Lung (tissue), 12 donors: Measurements from ENCODE around the gene TDRD12. TPM values are rescaled to one million over a fixed set of nuclear protein-coding genes. Genes with fewer than 3 reads are reported as not detected.

ENCODE experiments used
- ATAC-seq: fragments of 200-7000 bp; cut with Tn5 transposase; one replicate; pipeline ENCODE4 v1.9.1; 2020; ENCODE audit warnings: moderate number of reproducible peaks; ENCODE audit not compliant: insufficient read depth, low FRiP score
- DNase-seq, 3 donors: peaks; one replicate each; pipeline ENCODE4 v3.0.0-alpha.2; 2013 to 2017
- H3K27ac ChIP-seq, 2 donors: one replicate each; pipeline ENCODE4 v1.5.1; 2013; ENCODE audit warnings: mild to moderate bottlenecking in 2 of 2, moderate library complexity in 2 of 2, control low read depth in 1 of 2, inconsistent platforms in 1 of 2, low read depth in 1 of 2, low read length in 1 of 2
- H3K27me3 ChIP-seq, 3 donors: one replicate each; pipeline ENCODE4 v1.5.1; 2013; ENCODE audit warnings: low read length in 2 of 3; ENCODE audit not compliant: control insufficient read depth in 3 of 3, insufficient read depth in 3 of 3
- H3K36me3 ChIP-seq, 4 donors: one replicate each; pipeline ENCODE4 v1.5.1; 2013; ENCODE audit warnings: low read length in 4 of 4, mild to moderate bottlenecking in 1 of 4, moderate library complexity in 1 of 4; ENCODE audit not compliant: control insufficient read depth in 4 of 4, insufficient read depth in 4 of 4
- H3K4me1 ChIP-seq, 5 donors: one replicate each; pipeline ENCODE4 v1.5.1; 2013; ENCODE audit warnings: low read length in 5 of 5, mild to moderate bottlenecking in 2 of 5, moderate library complexity in 1 of 5; ENCODE audit not compliant: control insufficient read depth in 5 of 5, insufficient read depth in 5 of 5
- H3K4me3 ChIP-seq: one replicate; pipeline ENCODE4 v1.5.1; 2013; ENCODE audit warnings: mild to moderate bottlenecking, control low read depth, moderate library complexity
- H3K9ac ChIP-seq, 2 donors: one replicate each; pipeline ENCODE4 v1.5.1; 2013; ENCODE audit warnings: low read length in 2 of 2, control low read depth in 1 of 2; ENCODE audit not compliant: insufficient read depth in 1 of 2
- H3K9me3 ChIP-seq, 4 donors: one replicate each; pipeline ENCODE4 v1.5.1; 2013; ENCODE audit warnings: low read length in 3 of 4, mild to moderate bottlenecking in 1 of 4, moderate library complexity in 1 of 4; ENCODE audit not compliant: control insufficient read depth in 4 of 4, insufficient read depth in 3 of 4
- WGBS, 2 donors: extraction: QIAGEN DNeasy Blood & Tissue Kit; methylation state at CpG; one replicate each; pipeline ENCODE4 v1.1.7; 2013; 5-methylcytosine and 5-hydroxymethylcytosine counted together
- polyA plus RNA-seq, 2 donors: library from polyadenylated mRNA; stranded (reverse); fragments of 200-250 nt; gene quantifications; one replicate each; pipeline ENCODE4 v1.2.1, GENCODE V29; 2013
- total RNA-seq, 2 donors: library from RNA; depleted of rRNA in 1 of 2; stranded (reverse); fragments of >200 nt in 1 of 2; gene quantifications; one replicate each; pipeline ENCODE4 v1.2.1, GENCODE V29; 2014 to 2021
- TF ChIP-seq, protein P1 (sequence below): IDR thresholded peaks from 2 replicates; pipeline ENCODE4 v1.5.1; 2012; ENCODE audit warnings: mild to moderate bottlenecking; ENCODE audit errors: control extremely low read depth, extremely low read depth
- donor health status: control.
- donor health status: control.
- donor health status: Bipolar disorder and iron deficiency.
- donor health status: healthy.
- donor health status: DM: yes; HTN: yes; CAD: no.

Gene TDRD12
- total and polyA plus RNA-seq, 4 donors = 0.08 to 0.14 (median 0.10) TPM

GRCh38 chr19:32717496-32717895, 2.1 kb upstream of the TDRD12 start:
- Histone ChIP-seq H3K9ac (no peak overlapping the region), H3K36me3 (peaks cover 0 to 7% (median 3%) of the 10 kb centered on the region in 4 donors), H3K9me3 (no peaks in the 10 kb centered on the region), H3K4me3 (no peak overlapping the region), H3K4me1 (peaks cover 0 to 2% (median 0%) of the 10 kb centered on the region in 5 donors), H3K27me3 (no peaks in the 10 kb centered on the region), H3K27ac (no peak overlapping the region)
- no peak for DNase-seq
- WGBS, 2 donors = 72 to 82% methylated on average over 5 of the region's 5 CpGs
- no peak for ATAC-seq
- TF ChIP-seq, protein P1, sequence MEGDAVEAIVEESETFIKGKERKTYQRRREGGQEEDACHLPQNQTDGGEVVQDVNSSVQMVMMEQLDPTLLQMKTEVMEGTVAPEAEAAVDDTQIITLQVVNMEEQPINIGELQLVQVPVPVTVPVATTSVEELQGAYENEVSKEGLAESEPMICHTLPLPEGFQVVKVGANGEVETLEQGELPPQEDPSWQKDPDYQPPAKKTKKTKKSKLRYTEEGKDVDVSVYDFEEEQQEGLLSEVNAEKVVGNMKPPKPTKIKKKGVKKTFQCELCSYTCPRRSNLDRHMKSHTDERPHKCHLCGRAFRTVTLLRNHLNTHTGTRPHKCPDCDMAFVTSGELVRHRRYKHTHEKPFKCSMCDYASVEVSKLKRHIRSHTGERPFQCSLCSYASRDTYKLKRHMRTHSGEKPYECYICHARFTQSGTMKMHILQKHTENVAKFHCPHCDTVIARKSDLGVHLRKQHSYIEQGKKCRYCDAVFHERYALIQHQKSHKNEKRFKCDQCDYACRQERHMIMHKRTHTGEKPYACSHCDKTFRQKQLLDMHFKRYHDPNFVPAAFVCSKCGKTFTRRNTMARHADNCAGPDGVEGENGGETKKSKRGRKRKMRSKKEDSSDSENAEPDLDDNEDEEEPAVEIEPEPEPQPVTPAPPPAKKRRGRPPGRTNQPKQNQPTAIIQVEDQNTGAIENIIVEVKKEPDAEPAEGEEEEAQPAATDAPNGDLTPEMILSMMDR = no peak

GRCh38 chr19:32718286-32718685, 1.3 kb upstream of the TDRD12 start:
- 84 to 86% methylated on average over 7 of the region's 7 CpGs for WGBS, 2 donors
- Histone ChIP-seq H3K9ac (no peak overlapping the region), H3K36me3 (peaks cover 0 to 5% (median under 1%) of the 10 kb centered on the region in 4 donors), H3K27me3 (no peaks in the 10 kb centered on the region), H3K9me3 (no peaks in the 10 kb centered on the region), H3K4me3 (no peak overlapping the region), H3K4me1 (peaks cover 0 to 2% (median 0%) of the 10 kb centered on the region in 5 donors), H3K27ac (no peak overlapping the region)
- ATAC-seq (no peak), DNase-seq (no peak)
- TF ChIP-seq, protein P1 = no peak

- Histone ChIP-seq H3K36me3 (peaks cover 0 to 3% (median 0%) of the 10 kb centered on the region in 4 donors), H3K4me3 (no peak overlapping the region), H3K27ac (no peak overlapping the region), H3K9ac (no peak overlapping the region), H3K27me3 (no peaks in the 10 kb centered on the region), H3K9me3 (no peaks in the 10 kb centered on the region), H3K4me1 (peaks cover 0 to 2% (median 0%) of the 10 kb centered on the region in 5 donors)
- DNase-seq (no peak), ATAC-seq (no peak)
- TF ChIP-seq, protein P1 = no peak
- 95 to 96% methylated on average over 19 to 22 of the region's 22 CpGs for WGBS, 2 donors
Measured at GRCh38 chr19:32720216-32720935, 809 bp downstream of the TDRD12 start.

DNA sequence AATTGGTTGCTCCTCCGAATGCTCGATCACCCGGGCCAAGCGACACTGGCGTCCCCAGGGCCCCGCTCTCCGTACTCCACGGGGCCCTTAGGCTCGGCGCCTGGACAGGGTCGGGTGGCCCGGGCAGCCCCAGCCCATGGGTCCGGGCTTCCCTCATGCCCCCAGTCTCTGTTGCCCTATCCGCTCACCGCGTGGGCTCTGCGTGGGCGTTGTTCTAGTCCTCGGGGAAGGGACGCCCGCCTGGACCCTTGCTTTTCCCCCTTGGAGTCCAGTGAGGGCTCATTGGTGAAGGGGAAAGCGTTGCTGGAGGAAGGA, 1.3 kb downstream of the TDRD12 start:
- Histone ChIP-seq H3K27me3 (no peaks in the 10 kb centered on the region), H3K4me3 (no peak overlapping the region), H3K27ac (no peak overlapping the region), H3K9me3 (no peaks in the 10 kb centered on the region), H3K9ac (no peak overlapping the region), H3K36me3 (peaks cover 0 to 3% (median 0%) of the 10 kb centered on the region in 4 donors), H3K4me1 (peaks cover 0 to 2% (median 0%) of the 10 kb centered on the region in 5 donors)
- DNase-seq (no peak), ATAC-seq (no peak)
- WGBS, 2 donors = 96 to 97% methylated on average over 20 to 22 of the region's 22 CpGs
- TF ChIP-seq, protein P1 = no peak
